GM12874 (cell line): ENCODE data around the gene HRH2.

Source experiments
- TF ChIP-seq, protein P1 (sequence below): IDR thresholded peaks from 2 replicates; pipeline ENCODE4 v1.5.1; 2011; ENCODE audit warnings: low read depth, mild to moderate bottlenecking, control low read depth, low read length, moderate library complexity; ENCODE audit not compliant: insufficient read depth

HRH2 gene

DNA sequence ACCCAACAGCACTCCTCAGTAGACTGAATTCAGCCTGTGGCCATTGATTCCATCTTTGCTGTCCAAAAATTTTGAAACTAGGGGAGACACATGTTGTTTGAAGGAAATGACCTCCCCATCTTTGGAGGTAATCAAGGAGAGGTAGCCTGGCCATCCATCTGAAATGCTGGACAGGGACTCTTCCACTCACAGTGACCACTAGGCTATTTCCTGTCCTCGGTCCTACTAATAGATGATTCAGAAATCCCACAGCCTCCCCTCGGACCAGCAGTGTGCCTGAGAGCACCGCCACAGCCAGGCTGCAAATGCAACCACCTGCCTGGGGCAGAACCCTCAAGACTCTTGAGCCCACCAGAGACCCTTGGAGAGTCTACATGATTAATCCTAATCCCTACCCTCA, 12.5 kb downstream of the HRH2 start:
- TF ChIP-seq, protein P1, sequence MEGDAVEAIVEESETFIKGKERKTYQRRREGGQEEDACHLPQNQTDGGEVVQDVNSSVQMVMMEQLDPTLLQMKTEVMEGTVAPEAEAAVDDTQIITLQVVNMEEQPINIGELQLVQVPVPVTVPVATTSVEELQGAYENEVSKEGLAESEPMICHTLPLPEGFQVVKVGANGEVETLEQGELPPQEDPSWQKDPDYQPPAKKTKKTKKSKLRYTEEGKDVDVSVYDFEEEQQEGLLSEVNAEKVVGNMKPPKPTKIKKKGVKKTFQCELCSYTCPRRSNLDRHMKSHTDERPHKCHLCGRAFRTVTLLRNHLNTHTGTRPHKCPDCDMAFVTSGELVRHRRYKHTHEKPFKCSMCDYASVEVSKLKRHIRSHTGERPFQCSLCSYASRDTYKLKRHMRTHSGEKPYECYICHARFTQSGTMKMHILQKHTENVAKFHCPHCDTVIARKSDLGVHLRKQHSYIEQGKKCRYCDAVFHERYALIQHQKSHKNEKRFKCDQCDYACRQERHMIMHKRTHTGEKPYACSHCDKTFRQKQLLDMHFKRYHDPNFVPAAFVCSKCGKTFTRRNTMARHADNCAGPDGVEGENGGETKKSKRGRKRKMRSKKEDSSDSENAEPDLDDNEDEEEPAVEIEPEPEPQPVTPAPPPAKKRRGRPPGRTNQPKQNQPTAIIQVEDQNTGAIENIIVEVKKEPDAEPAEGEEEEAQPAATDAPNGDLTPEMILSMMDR: no peak

DNA sequence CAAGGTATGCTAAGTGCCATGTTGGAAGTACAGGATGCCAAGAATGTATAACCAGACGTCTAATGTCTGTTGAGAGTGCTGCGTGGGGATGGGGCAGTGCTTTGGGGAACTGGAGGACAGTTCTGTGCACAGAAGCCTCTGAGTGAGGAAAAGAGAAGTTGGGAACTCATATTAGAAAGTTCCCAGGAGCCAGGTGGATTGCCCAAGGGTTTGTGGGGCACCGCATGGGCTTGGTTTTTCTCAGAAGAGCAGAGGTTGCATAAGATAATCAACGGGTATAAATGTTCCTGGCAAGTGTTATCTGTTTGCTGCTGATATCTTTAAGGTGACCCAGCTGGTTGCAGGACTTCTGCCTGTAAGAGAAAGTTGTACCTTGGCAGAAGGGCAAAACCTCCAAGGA, 13.1 kb downstream of the HRH2 start:
- TF ChIP-seq, protein P1: no peak

DNA sequence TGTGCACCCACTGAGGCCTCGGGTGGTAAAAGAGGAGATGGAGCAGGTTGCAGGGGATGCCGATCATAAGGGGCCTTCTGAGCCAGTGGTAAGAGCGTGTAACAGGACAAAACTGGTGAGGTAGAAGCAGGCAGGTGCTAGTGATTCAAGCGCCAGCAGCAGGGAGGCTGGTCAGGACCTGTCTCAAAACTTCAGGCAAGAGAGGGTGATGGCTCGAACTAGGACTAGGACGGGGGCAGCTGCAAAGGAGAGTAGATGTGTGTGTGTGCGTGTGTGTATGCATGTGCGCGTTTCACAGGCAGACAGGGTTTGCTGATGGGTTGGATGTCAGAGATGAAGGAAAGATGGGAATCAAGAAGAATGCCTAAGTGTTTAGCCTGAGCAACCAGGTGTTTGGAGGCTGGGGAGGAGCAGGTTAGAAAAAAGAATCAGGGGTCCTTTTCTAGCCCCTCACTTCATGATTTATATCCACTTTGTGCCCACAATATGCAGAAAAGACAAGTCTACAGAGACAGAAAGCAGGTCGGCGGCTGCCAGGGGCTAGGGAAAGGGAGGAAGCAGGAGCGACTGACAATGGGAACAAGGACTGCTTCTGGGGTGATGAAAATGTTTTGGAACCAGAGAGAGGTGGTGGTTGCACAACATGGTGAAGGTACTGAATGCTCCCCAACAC, 15.2 kb downstream of the HRH2 start:
- TF ChIP-seq, protein P1: no peak

DNA sequence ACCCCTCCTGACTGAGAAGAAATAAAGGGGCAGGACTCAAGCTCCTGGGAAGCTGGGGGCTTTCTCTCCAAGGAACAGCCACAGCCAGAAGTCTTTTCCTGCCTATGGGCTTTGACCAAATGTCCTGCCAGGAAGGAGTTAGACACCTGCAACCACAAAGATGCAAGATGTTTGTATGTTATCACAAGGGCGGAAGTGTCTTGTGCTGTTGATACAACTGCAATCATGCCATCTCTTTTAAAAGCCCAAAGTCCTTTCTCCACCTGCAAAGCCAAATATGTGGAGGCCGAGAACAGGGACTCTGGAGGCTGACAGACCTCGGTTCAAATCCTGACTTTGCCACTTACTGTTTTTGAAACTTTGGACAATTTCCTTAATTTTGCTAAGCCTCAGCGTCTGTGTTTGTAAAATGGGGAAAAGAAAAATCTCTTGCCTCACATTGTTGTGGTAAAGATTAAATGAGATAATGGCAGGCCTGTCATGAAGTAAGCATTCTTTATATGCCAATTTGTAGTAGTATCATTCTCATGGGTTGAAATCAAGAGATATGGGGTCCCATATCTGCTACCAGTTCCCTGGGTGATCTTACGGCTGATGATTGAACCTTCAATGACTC, 17.0 kb downstream of the HRH2 start:
- TF ChIP-seq, protein P1: no peak

GRCh38 chr5:175675873-175676272, 18.0 kb downstream of the HRH2 start:
- TF ChIP-seq, protein P1: no peak

DNA sequence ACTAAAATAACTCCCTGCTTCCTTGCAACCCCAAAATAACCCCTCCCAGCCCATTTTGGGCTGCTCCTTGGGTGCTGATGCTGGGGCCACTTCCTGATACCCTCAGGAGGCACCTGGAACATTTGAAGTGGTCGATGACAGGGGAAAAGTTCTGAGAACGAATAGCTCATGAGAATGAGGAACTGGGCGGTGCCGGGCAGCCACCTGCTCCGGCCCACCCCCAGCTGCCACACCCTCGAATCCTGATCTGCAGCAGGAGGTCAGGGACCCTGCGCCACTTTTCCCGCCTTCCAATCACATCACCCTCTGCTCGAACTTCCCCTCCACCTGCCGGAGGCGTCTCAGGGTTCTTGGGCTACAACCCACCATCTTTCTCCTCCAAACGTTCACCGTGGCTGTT, 19.7 kb downstream of the HRH2 start:
- TF ChIP-seq, protein P1: no peak

GRCh38 chr5:175678074-175678473, 20.2 kb downstream of the HRH2 start:
- TF ChIP-seq, protein P1: no peak
